ENCODE measurements around the gene WDR87.

DNA sequence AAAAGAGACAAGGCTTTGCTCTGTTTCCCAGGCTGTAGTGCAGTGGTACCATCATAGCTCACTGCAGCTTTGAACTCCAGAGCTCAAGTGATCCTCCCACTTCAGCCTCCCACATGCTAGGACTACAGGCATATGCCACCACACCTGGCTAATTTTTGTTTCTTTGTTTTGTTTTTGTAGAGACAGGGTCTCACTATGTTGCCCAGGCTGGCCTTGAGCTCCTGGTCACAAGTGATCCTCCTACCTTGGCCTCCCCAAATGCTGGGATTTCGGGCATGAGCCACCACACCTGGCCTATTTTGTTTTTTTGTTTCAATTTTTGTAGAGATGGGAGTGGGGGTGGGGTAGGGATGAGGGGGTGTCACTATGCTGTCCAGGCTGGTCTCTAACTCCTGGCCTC lies 6.9 kb downstream of the WDR87 start:
- TF ChIP-seq EZH2 (IDR thresholded peaks at IDR 0.05) (no peak), ZFX (IDR thresholded peaks at IDR 0.05) (no peak), EGR1 (IDR thresholded peaks at IDR 0.05; ENCODE audit: low read depth) (no peak), POLR2A (IDR thresholded peaks at IDR 0.05; ENCODE audit: borderline replicate concordance, extremely low read depth, insufficient read depth, insufficient read length) (no peak), REST (IDR thresholded peaks at IDR 0.05; ENCODE audit: low read depth) (no peak), EZH2phosphoT487 (IDR thresholded peaks at IDR 0.05; ENCODE audit: borderline replicate concordance) (no peak), YY1 (IDR thresholded peaks at IDR 0.05; ENCODE audit: extremely low read depth, insufficient replicate concordance, low read depth, low read length) (no peak), ZBTB33 (IDR thresholded peaks at IDR 0.05; ENCODE audit: extremely low read depth, insufficient replicate concordance, low read length) (no peak), ELF1 (IDR thresholded peaks at IDR 0.05; ENCODE audit: borderline replicate concordance, low read depth) (no peak), SIN3A (IDR thresholded peaks at IDR 0.05; ENCODE audit: low read depth) (no peak), SP1 (IDR thresholded peaks at IDR 0.05; ENCODE audit: low read depth) (no peak)
- TF ChIP-seq, protein P1, sequence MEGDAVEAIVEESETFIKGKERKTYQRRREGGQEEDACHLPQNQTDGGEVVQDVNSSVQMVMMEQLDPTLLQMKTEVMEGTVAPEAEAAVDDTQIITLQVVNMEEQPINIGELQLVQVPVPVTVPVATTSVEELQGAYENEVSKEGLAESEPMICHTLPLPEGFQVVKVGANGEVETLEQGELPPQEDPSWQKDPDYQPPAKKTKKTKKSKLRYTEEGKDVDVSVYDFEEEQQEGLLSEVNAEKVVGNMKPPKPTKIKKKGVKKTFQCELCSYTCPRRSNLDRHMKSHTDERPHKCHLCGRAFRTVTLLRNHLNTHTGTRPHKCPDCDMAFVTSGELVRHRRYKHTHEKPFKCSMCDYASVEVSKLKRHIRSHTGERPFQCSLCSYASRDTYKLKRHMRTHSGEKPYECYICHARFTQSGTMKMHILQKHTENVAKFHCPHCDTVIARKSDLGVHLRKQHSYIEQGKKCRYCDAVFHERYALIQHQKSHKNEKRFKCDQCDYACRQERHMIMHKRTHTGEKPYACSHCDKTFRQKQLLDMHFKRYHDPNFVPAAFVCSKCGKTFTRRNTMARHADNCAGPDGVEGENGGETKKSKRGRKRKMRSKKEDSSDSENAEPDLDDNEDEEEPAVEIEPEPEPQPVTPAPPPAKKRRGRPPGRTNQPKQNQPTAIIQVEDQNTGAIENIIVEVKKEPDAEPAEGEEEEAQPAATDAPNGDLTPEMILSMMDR (IDR thresholded peaks at IDR 0.05 in 2 of 3, conservative IDR thresholded peaks at IDR 0.05 in 1 of 3; ENCODE audit: borderline replicate concordance in 1 of 3, insufficient read depth in 1 of 3, low read depth in 2 of 3, low read length in 2 of 3), result no peak

All from HCT116 (cell line).